SU-DHL-6 (cell line): ENCODE results near the gene ZNF213.

Experiments
- H2AFZ ChIP-seq: fragments of 200-600 bp; sonication (generic); 2 replicates; pipeline ENCODE4 v1.6.1; 2014; ENCODE audit warnings: low read depth, mild to moderate bottlenecking, moderate library complexity, mixed read lengths, antibody characterized with exemption, low read length; ENCODE audit not compliant: severe bottlenecking
- H3F3A ChIP-seq: fragments of 200-600 bp; shearing (Covaris generic); 2 replicates; pipeline ENCODE4 v1.6.0; 2016; ENCODE audit warnings: antibody characterized with exemption, mild to moderate bottlenecking; ENCODE audit not compliant: insufficient read depth
- H3K27ac ChIP-seq: fragments of 200-600 bp; sonication (generic); 2 replicates; pipeline ENCODE4 v1.5.1; 2016; ENCODE audit warnings: low read depth, mild to moderate bottlenecking, low read length, moderate library complexity, mixed read lengths
- H3K27me3 ChIP-seq: fragments of 200-600 bp; sonication (generic), shearing (Covaris generic); 2 replicates; pipeline ENCODE4 v1.6.0; 2014; ENCODE audit warnings: mild to moderate bottlenecking, low read length
- H3K36me3 ChIP-seq: fragments of 200-600 bp; sonication (generic); 2 replicates; pipeline ENCODE4 v1.6.1; 2014; ENCODE audit warnings: mild to moderate bottlenecking, low read length, mixed read lengths
- H3K4me2 ChIP-seq: fragments of 300-600, 200-600 bp; shearing (Covaris generic), sonication (generic); 2 replicates; pipeline ENCODE4 v1.6.0; 2014; ENCODE audit warnings: low read length, low read depth, mild to moderate bottlenecking; ENCODE audit not compliant: poor library complexity, severe bottlenecking
- H3K4me3 ChIP-seq: fragments of 200-600 bp; sonication (generic); 2 replicates; pipeline ENCODE4 v1.5.1; 2014; ENCODE audit warnings: antibody characterized with exemption, low read length, mild to moderate bottlenecking, mixed read lengths; ENCODE audit not compliant: insufficient read depth, poor library complexity, severe bottlenecking
- H3K79me2 ChIP-seq: fragments of 200-600 bp; sonication (generic); 2 replicates; pipeline ENCODE4 v1.6.1; 2014; ENCODE audit warnings: mild to moderate bottlenecking, low read length, moderate library complexity; ENCODE audit not compliant: insufficient read depth
- H3K9ac ChIP-seq: fragments of 200-600 bp; sonication (generic); 2 replicates; pipeline ENCODE4 v1.7.0; 2014; ENCODE audit warnings: mild to moderate bottlenecking, low read length
- H3K9me2 ChIP-seq: fragments of 200-600 bp; sonication (generic); replicated peaks from 2 replicates; pipeline ENCODE4 v1.6.1; 2014; ENCODE audit warnings: low read length; ENCODE audit not compliant: insufficient read depth
- H3K9me3 ChIP-seq: fragments of 200-600 bp; sonication (generic); 2 replicates; pipeline ENCODE4 v1.6.1; 2014; ENCODE audit warnings: low read length, mixed read lengths; ENCODE audit not compliant: insufficient read depth
- H4K20me1 ChIP-seq: fragments of 200-600 bp; sonication (generic); 2 replicates; pipeline ENCODE4 v1.6.1; 2014; ENCODE audit warnings: low read depth, mild to moderate bottlenecking, antibody characterized with exemption, low read length, moderate library complexity, mixed read lengths
- CTCF ChIP-seq: fragments of 200-600 bp; sonication (generic); IDR thresholded peaks from one replicate; pipeline ENCODE4 v1.5.1; 2017; ENCODE audit warnings: antibody characterized with exemption, mild to moderate bottlenecking, low read length, moderate library complexity; ENCODE audit not compliant: insufficient read depth, poor library complexity, severe bottlenecking
- EZH2phosphoT487 ChIP-seq: fragments of 200-600 bp; sonication (generic), shearing (Covaris generic); conservative IDR thresholded peaks from 2 replicates; pipeline ENCODE4 v1.6.1; 2018; ENCODE audit warnings: mild to moderate bottlenecking, antibody characterized with exemption, low read length, moderate library complexity, mixed read lengths

Gene ZNF213

DNA sequence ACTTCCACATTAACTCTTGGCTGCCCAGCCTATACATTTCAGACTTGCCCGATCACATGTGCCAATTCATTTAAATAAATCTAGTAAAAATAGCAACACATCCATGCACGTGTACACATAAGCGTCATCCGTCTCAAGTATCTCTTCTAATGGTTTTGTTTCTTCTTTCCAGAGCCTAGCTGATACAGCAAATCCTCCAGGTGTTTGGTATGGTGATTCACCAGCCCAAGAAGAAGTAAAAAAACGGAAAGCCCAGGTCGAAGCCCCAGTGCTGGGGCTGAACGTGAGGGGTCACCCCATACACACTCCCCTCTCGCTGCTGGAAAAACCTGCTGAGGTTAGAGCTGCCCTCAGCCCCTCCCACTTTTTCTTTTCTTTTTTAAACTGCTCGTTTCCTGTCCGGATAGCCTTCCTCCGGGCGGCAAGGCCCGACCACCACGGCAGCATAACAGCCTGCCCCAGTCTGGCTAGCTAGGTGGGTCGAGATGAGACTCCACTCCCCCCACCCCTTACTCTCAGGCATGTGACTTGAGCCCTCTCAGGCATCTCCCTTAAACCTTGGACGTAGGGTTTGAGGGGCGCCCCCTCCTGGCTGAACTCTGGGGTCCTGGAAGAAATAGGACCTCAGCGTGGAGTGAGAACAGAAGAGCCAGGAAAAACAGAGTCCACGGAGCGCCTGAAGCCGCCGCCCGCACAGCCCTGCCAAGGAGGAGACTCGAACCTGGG lies 39.2 kb downstream of the ZNF213 start:
- Histone ChIP-seq H3K9me2 (no peaks in the 10 kb centered on the region), H3K27me3 (no peaks in the 10 kb centered on the region), H3F3A (no peaks in the 10 kb centered on the region), H3K9me3 (no peaks in the 10 kb centered on the region), H2AFZ (peak overlapping the region; percentile 80), H3K4me3 (no peak overlapping the region), H3K79me2 (no peaks in the 10 kb centered on the region), H4K20me1 (no peaks in the 10 kb centered on the region), H3K9ac (peak overlapping the region; percentile 25; the same call in 1 of the 2 replicates), H3K27ac (no peak overlapping the region), H3K4me2 (peak overlapping the region; percentile 50), H3K36me3 (no peaks in the 10 kb centered on the region)
- peak; percentile 64 for TF ChIP-seq CTCF
- no peak for TF ChIP-seq EZH2phosphoT487

DNA sequence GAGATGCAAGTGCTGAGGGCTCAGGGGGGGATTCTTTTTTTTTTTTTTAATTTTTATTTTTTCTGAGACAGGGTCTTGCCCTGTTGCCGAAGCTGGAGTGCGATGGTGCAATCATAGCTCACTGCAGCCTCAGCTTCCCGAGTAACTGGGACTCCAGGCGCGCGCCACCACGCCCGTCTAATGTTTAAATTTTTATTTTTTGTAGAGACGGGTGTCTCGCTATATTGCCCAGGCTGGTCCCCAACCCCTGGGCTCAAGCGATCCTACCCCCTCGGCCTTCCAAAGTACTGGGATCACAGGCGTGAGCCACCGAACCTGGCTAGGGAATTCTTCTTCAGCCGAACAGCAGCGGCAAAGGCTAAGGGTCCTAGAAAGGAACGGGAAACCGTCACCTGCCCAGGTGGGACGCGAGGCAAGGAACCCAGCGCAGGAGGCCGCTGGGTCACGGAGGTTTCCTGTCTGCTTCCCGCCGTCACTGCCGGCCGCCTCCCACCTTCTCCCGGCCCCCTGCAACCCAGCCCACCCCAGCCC lies 39.9 kb downstream of the ZNF213 start:
- peak overlapping the region; percentile 50 for H3K4me2 ChIP-seq
- H3F3A ChIP-seq = no peaks in the 10 kb centered on the region
- no peaks in the 10 kb centered on the region for H3K27me3 ChIP-seq
- no peaks in the 10 kb centered on the region for H3K9me2 ChIP-seq
- no peaks in the 10 kb centered on the region for H3K36me3 ChIP-seq
- no peak overlapping the region for H3K27ac ChIP-seq
- no peak overlapping the region for H3K4me3 ChIP-seq
- no peaks in the 10 kb centered on the region for H3K9me3 ChIP-seq
- no peak for TF ChIP-seq EZH2phosphoT487
- no peak for TF ChIP-seq CTCF
- H3K9ac ChIP-seq = no peak overlapping the region
- H2AFZ ChIP-seq = no peak overlapping the region
- no peaks in the 10 kb centered on the region for H4K20me1 ChIP-seq
- no peaks in the 10 kb centered on the region for H3K79me2 ChIP-seq

DNA sequence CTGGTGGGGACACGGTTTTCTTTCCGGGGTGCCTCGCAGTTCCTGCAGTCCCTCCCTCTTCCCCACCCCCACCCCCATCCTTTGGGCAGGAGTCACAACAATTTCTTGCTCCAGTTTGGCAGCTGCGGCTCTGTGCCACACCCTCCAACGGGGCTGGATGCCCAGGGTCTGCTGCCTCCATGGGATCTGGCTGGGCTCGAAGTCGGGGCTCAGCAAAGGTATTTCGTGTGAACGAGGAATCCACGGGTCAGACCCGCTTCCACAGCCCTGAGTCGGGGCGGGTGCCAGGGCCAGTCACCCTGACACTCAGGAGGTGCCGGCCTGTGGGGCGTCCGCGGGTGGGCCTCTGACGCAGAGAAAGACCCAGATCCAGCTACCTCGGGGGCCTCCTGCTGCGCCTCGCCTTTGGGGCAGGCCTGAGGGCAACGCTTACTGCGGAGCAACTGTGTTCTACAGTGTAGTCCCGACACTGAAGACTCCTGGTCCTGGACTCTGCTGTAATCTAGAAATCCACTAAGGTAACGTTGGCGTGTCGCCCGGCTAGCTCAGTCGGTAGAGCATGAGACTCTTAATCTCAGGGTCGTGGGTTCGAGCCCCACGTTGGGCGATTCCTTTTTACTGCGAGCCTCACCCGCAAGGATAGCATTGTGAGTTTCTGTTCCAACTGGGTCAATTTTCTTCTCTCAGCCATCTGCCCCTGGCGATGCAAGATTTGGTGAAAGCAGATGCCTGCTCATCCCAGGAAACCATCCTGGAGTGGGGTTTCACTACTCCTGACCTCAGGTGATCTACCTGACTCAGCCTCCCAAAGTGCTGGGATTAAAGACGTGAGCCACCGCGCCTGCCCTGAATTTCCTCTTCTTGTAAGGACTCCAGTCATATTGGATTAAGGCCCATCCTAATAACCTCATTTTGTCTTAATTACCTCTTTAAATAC lies 40.6 kb downstream of the ZNF213 start:
- H3K9me2 ChIP-seq = no peaks in the 10 kb centered on the region
- TF ChIP-seq CTCF = no peak
- TF ChIP-seq EZH2phosphoT487 = no peak
- H3K27me3 ChIP-seq = no peaks in the 10 kb centered on the region
- H4K20me1 ChIP-seq = no peaks in the 10 kb centered on the region
- H3K36me3 ChIP-seq = no peaks in the 10 kb centered on the region
- no peak overlapping the region for H3K4me2 ChIP-seq
- H2AFZ ChIP-seq = no peak overlapping the region
- H3K4me3 ChIP-seq = no peak overlapping the region
- H3K9me3 ChIP-seq = no peaks in the 10 kb centered on the region
- no peak overlapping the region for H3K27ac ChIP-seq
- no peaks in the 10 kb centered on the region for H3K79me2 ChIP-seq
- H3F3A ChIP-seq = no peaks in the 10 kb centered on the region
- no peak overlapping the region for H3K9ac ChIP-seq
